HCT116 (cell line): Measurements from ENCODE around the gene UBE2E1. TPM values are rescaled to one million over a fixed set of nuclear protein-coding genes. Genes with fewer than 3 reads are reported as not detected.

ENCODE experiments used
- ATAC-seq: fragments of 200-7000 bp; cut with Tn5 transposase; 2 replicates; pipeline ENCODE4 v1.9.1; 2020; ENCODE audit warnings: mild to moderate bottlenecking, moderate library complexity
- BruUV-seq: library from RNA; stranded (reverse); fragments of 400-500 nt; replicated peaks from 2 replicates; lab custom pipeline; 2021; lab: Mats Ljungman, UMichigan
- CTCF ChIA-PET: fragments of 300-600 bp; sonication (Branson Sonifier 250); formaldehyde crosslinking; loops from one replicate; lab custom pipeline; 2021; ENCODE audit warnings: antibody characterized with exemption; lab: Charles Lee
- POLR2A ChIA-PET: fragments of 300-600, 350-600 bp; sonication (Branson Sonifier 250); formaldehyde crosslinking; loops from one replicate; lab custom pipeline; 2021; ENCODE audit warnings: antibody characterized with exemption; lab: Charles Lee
- RAD21 ChIA-PET, 2 experiments: fragments of 300-600 bp; sonication (Branson Sonifier 250); formaldehyde crosslinking; loops; one replicate each; lab custom pipeline; 2023; ENCODE audit warnings: low total read pairs in 2 of 2; ENCODE audit not compliant: uncharacterized antibody in 2 of 2, unreplicated experiment in 2 of 2, low non-redundant PET in 1 of 2; lab: Charles Lee
- DNase-seq: peaks from one replicate; pipeline ENCODE4 v3.0.0-alpha.2; 2010; ENCODE audit warnings: low read depth, low spot score
- H2AFZ ChIP-seq: fragments of 200-600 bp; shearing (Covaris generic), sonication (generic); 2 replicates; pipeline ENCODE4 v1.6.1; 2017; ENCODE audit warnings: low read depth, mixed run types, mixed read lengths, antibody characterized with exemption, low read length; ENCODE audit not compliant: poor library complexity, severe bottlenecking
- H3K27ac ChIP-seq: 2 replicates; pipeline ENCODE4 v1.5.1; 2012; ENCODE audit warnings: low read depth, low read length
- H3K27me3 ChIP-seq: fragments of 200-600 bp; sonication (generic); 2 replicates; pipeline ENCODE4 v1.6.1; 2016; ENCODE audit warnings: mixed run types, low read length, mixed read lengths; ENCODE audit not compliant: insufficient read depth
- H3K36me3 ChIP-seq, 2 experiments: fragments of 200-500 bp in 1 of 2; fragments of 200-600 bp in 1 of 2; sonication (Bioruptor generic) in 1 of 2; sonication (generic) in 1 of 2; 2 replicates each; pipeline versions ENCODE4 v1.5.1 to v1.6.1; 2014 to 2016; ENCODE audit warnings: low read length in 2 of 2, inconsistent platforms in 1 of 2, mixed read lengths in 1 of 2, mixed run types in 1 of 2; ENCODE audit not compliant: insufficient read depth in 2 of 2, control insufficient read depth in 1 of 2
- H3K4me1 ChIP-seq, 2 experiments: fragments of 200-600 bp in 1 of 2; sonication (generic) in 1 of 2; 2 replicates each; pipeline versions ENCODE4 v1.5.1 to v1.6.1; 2012 to 2017; ENCODE audit warnings: low read length in 2 of 2, inconsistent platforms in 1 of 2, mild to moderate bottlenecking in 1 of 2, mixed read lengths in 1 of 2, mixed run types in 1 of 2, moderate library complexity in 1 of 2; ENCODE audit not compliant: insufficient read depth in 2 of 2, control insufficient read depth in 1 of 2
- H3K4me2 ChIP-seq: fragments of 200-600 bp; sonication (generic); 2 replicates; pipeline ENCODE4 v1.6.1; 2017; ENCODE audit warnings: mixed run types, low read length, mixed read lengths
- H3K4me3 ChIP-seq, 2 experiments: fragments of 200-600 bp in 1 of 2; sonication (generic) in 1 of 2; replicated peaks in 1 of 2; 2 replicates each; pipeline ENCODE4 v1.5.1; 2011 to 2016; ENCODE audit warnings: low read length in 2 of 2, control low read depth in 1 of 2, low read depth in 1 of 2, mild to moderate bottlenecking in 1 of 2, mixed read lengths in 1 of 2, mixed run types in 1 of 2
- H3K79me2 ChIP-seq: fragments of 200-600 bp; sonication (generic); 2 replicates; pipeline ENCODE4 v1.6.1; 2017; ENCODE audit warnings: mild to moderate bottlenecking, mixed run types, low read length, moderate library complexity, mixed read lengths; ENCODE audit not compliant: insufficient read depth
- H3K9ac ChIP-seq: fragments of 200-600 bp; sonication (generic); 2 replicates; pipeline ENCODE4 v1.6.1; 2016; ENCODE audit warnings: low read length, mixed read lengths
- H3K9me2 ChIP-seq: fragments of 200-600 bp; sonication (generic), shearing (Covaris generic); 2 replicates; pipeline ENCODE4 v1.6.1; 2017; ENCODE audit warnings: mixed run types, mild to moderate bottlenecking, moderate library complexity; ENCODE audit not compliant: insufficient read depth
- H3K9me3 ChIP-seq, 2 experiments: fragments of 200-500 bp in 1 of 2; fragments of 200-600 bp in 1 of 2; sonication (Bioruptor generic) in 1 of 2; sonication (generic) in 1 of 2; 2 replicates each; pipeline ENCODE4 v1.6.1; 2014 to 2017; ENCODE audit warnings: low read length in 2 of 2, mixed read lengths in 2 of 2, inconsistent platforms in 1 of 2, low read depth in 1 of 2, mild to moderate bottlenecking in 1 of 2, mixed run types in 1 of 2, moderate library complexity in 1 of 2; ENCODE audit not compliant: control insufficient read depth in 1 of 2, insufficient read depth in 1 of 2
- H4K20me1 ChIP-seq: fragments of 200-600 bp; sonication (generic), shearing (Covaris generic); 2 replicates; pipeline ENCODE4 v1.6.1; 2017; ENCODE audit warnings: mixed run types, mild to moderate bottlenecking, moderate library complexity; ENCODE audit not compliant: insufficient read depth
- CBX3 ChIP-seq: IDR thresholded peaks from 2 replicates; pipeline ENCODE4 v1.6.1; 2012; ENCODE audit warnings: low read depth
- EGR1 ChIP-seq: IDR thresholded peaks from 2 replicates; pipeline ENCODE4 v1.6.1; 2012; ENCODE audit warnings: low read depth
- EZH2phosphoT487 ChIP-seq: fragments of 200-600 bp; IDR thresholded peaks from 2 replicates; pipeline ENCODE4 v1.6.1; 2018; ENCODE audit warnings: antibody characterized with exemption, borderline replicate concordance
- JUND ChIP-seq: IDR thresholded peaks from 2 replicates; pipeline ENCODE4 v1.6.1; 2012
- RAD21 ChIP-seq: IDR thresholded peaks from 2 replicates; pipeline ENCODE4 v1.6.1; 2012; ENCODE audit warnings: low read depth, mild to moderate bottlenecking
- SIN3A ChIP-seq: IDR thresholded peaks from 2 replicates; pipeline ENCODE4 v1.6.1; 2012; ENCODE audit warnings: low read depth
- SP1 ChIP-seq: IDR thresholded peaks from 2 replicates; pipeline ENCODE4 v1.6.1; 2012; ENCODE audit warnings: low read depth
- TCF7L2 ChIP-seq: IDR thresholded peaks from 2 replicates; pipeline ENCODE4 v1.7.0; 2011; ENCODE audit warnings: borderline replicate concordance, inconsistent platforms; ENCODE audit not compliant: insufficient read depth, insufficient read length; ENCODE audit errors: extremely low read depth
- YY1 ChIP-seq: IDR thresholded peaks from 2 replicates; pipeline ENCODE4 v1.6.1; 2011; ENCODE audit warnings: low read length, low read depth, moderate library complexity, mild to moderate bottlenecking; ENCODE audit not compliant: insufficient replicate concordance; ENCODE audit errors: extremely low read depth
- ZFX ChIP-seq: fragments of 450-650 bp; IDR thresholded peaks from 2 replicates; pipeline ENCODE4 v1.6.1; 2017
- ZNF274 ChIP-seq: fragments of 200-500 bp; sonication (Bioruptor generic); IDR thresholded peaks from 2 replicates; pipeline ENCODE4 v1.6.1; 2014; ENCODE audit warnings: mild to moderate bottlenecking, low read depth, low read length, inconsistent platforms
- intact Hi-C: fragments of 100-400 bp; cut with micrococcal nuclease; formaldehyde crosslinking; loops from 2 replicates; pipeline ENCODE4 v1.10.0; 2022
- total RNA-seq: library from RNA; stranded (reverse); gene quantifications from one replicate; pipeline ENCODE4 v1.2.1, GENCODE V29; 2021; ENCODE audit not compliant: unreplicated experiment
- TF ChIP-seq, protein P1 (sequence below): IDR thresholded peaks from 2 replicates; pipeline ENCODE4 v1.6.1; 2012; ENCODE audit warnings: low read depth
- TF ChIP-seq, protein P2 (sequence below): IDR thresholded peaks from 2 replicates; pipeline ENCODE4 v1.6.1; 2011; ENCODE audit warnings: mild to moderate bottlenecking, low read length, moderate library complexity; ENCODE audit not compliant: insufficient replicate concordance; ENCODE audit errors: extremely low read depth

The UBE2E1 gene
- total RNA-seq, 1 experiment from 2014 or later = 75.1 TPM

DNA sequence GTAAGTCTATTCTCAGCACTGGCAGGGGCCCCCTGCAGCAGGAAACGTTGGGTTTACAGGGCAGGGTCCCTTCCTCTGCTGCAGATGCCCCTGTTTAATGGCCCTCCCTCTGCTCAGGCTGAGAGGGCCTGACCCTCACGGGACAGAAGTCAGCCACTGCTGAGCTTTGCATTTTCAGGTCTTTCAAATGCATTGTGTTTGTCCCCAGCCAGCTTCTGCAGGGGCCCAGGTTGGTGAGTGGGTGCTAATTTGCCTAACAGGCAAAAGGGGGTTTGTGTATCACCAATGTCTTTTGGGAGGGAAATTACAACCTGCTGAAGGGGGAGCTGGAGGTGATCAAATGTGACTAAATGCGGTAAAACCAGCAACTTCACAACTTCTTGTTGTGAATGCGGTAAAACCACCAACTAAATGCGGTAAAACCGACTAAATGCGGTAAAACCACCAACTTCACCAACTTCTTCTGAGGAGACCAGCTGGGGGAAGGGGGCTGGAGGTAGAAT is 44.8 kb upstream of the UBE2E1 start:
- no peak overlapping the region for H3K9ac ChIP-seq
- H3K9me3 ChIP-seq = no peaks in the 10 kb centered on the region
- POLR2A ChIA-PET = interaction anchor here (1.0 kb wide), 1 partner anchor 9 kb away, joined by 3 read pairs; no protein-coding TSS in a partner anchor
- BruUV-seq = no TSS peak
- CTCF ChIA-PET = interaction anchor here (1.7 kb wide), 1 partner anchor 112 kb away, joined by 8 read pairs; no protein-coding TSS in a partner anchor
- H3K4me2 ChIP-seq = 0 out of 2 replicates have a peak overlapping the region, but pooled peaks have one; percentile 1
- ATAC-seq = peak; percentile 15; the same call in 1 of the 2 replicates
- RAD21 ChIA-PET = interaction anchor here in 1 of 2 experiments (1.0 kb wide), 1 partner anchor 112 kb away, joined by 3 read pairs; no protein-coding TSS in a partner anchor
- no peaks in the 10 kb centered on the region for H3K9me2 ChIP-seq
- H3K79me2 ChIP-seq = no peaks in the 10 kb centered on the region
- no peaks in the 10 kb centered on the region for H3K27me3 ChIP-seq
- intact Hi-C loops = loop anchor here (5.0 kb wide), 1 partner anchor 579 kb away; no protein-coding TSS in a partner anchor
- no peak for TF ChIP-seq EGR1
- no peak for TF ChIP-seq CBX3
- TF ChIP-seq, protein P1, sequence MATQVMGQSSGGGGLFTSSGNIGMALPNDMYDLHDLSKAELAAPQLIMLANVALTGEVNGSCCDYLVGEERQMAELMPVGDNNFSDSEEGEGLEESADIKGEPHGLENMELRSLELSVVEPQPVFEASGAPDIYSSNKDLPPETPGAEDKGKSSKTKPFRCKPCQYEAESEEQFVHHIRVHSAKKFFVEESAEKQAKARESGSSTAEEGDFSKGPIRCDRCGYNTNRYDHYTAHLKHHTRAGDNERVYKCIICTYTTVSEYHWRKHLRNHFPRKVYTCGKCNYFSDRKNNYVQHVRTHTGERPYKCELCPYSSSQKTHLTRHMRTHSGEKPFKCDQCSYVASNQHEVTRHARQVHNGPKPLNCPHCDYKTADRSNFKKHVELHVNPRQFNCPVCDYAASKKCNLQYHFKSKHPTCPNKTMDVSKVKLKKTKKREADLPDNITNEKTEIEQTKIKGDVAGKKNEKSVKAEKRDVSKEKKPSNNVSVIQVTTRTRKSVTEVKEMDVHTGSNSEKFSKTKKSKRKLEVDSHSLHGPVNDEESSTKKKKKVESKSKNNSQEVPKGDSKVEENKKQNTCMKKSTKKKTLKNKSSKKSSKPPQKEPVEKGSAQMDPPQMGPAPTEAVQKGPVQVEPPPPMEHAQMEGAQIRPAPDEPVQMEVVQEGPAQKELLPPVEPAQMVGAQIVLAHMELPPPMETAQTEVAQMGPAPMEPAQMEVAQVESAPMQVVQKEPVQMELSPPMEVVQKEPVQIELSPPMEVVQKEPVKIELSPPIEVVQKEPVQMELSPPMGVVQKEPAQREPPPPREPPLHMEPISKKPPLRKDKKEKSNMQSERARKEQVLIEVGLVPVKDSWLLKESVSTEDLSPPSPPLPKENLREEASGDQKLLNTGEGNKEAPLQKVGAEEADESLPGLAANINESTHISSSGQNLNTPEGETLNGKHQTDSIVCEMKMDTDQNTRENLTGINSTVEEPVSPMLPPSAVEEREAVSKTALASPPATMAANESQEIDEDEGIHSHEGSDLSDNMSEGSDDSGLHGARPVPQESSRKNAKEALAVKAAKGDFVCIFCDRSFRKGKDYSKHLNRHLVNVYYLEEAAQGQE = no peak
- TF ChIP-seq SIN3A = no peak
- TF ChIP-seq, protein P2, sequence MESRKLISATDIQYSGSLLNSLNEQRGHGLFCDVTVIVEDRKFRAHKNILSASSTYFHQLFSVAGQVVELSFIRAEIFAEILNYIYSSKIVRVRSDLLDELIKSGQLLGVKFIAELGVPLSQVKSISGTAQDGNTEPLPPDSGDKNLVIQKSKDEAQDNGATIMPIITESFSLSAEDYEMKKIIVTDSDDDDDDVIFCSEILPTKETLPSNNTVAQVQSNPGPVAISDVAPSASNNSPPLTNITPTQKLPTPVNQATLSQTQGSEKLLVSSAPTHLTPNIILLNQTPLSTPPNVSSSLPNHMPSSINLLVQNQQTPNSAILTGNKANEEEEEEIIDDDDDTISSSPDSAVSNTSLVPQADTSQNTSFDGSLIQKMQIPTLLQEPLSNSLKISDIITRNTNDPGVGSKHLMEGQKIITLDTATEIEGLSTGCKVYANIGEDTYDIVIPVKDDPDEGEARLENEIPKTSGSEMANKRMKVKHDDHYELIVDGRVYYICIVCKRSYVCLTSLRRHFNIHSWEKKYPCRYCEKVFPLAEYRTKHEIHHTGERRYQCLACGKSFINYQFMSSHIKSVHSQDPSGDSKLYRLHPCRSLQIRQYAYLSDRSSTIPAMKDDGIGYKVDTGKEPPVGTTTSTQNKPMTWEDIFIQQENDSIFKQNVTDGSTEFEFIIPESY = no peak
- no peak for TF ChIP-seq SP1
- TF ChIP-seq JUND = no peak
- no peak for TF ChIP-seq TCF7L2
- no peak for TF ChIP-seq ZNF274
- TF ChIP-seq RAD21 = no peak
- TF ChIP-seq YY1 = no peak
- TF ChIP-seq ZFX = no peak
- TF ChIP-seq EZH2phosphoT487 = no peak
- TF ChIP-seq, all 23 proteins: peak for 0
- peaks cover 0 to 10% of the 10 kb centered on the region in 2 experiments; a peak in 1 of 4 replicates for H3K4me1 ChIP-seq
- no peaks in the 10 kb centered on the region for H4K20me1 ChIP-seq
- H3K4me3 ChIP-seq = no peak overlapping the region
- DNase-seq = no peak
- no peaks in the 10 kb centered on the region for H3K36me3 ChIP-seq
- no peak overlapping the region for H3K27ac ChIP-seq
- H2AFZ ChIP-seq = peak overlapping the region; percentile 76
